ENCODE measurements around the gene KCNN1.
"Not testable (repeated sequence)": the region's sequence is repeated elsewhere in the genome, so short reads cannot be mapped to it uniquely, and the experiment has no call there.

The KCNN1 gene

DNA sequence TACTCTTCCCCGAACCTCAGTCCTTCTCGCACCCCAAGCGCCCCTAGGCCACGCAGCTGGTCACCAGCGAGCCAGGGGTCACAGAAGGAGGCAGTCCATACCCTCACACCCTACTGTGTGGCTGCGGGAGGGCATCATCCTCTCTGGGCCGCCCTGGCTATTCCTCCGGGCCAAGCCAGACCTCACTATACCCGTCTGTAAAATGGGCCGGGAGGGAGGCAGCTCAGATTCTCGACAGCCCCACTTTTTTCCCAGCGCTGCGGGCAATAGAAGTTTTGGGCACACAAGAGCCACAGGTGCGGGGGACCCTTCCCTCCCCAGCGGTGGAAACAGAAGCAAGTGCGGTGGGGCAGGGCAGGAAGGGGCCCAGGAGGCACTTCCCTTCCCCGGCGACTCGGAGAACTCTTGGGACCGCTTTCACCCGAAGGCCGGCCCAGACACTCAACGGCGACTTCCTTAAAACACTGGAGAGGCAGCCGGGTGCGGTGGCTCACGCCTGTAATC lies 35.5 kb downstream of the KCNN1 start:
- TF ChIP-seq, protein P1, sequence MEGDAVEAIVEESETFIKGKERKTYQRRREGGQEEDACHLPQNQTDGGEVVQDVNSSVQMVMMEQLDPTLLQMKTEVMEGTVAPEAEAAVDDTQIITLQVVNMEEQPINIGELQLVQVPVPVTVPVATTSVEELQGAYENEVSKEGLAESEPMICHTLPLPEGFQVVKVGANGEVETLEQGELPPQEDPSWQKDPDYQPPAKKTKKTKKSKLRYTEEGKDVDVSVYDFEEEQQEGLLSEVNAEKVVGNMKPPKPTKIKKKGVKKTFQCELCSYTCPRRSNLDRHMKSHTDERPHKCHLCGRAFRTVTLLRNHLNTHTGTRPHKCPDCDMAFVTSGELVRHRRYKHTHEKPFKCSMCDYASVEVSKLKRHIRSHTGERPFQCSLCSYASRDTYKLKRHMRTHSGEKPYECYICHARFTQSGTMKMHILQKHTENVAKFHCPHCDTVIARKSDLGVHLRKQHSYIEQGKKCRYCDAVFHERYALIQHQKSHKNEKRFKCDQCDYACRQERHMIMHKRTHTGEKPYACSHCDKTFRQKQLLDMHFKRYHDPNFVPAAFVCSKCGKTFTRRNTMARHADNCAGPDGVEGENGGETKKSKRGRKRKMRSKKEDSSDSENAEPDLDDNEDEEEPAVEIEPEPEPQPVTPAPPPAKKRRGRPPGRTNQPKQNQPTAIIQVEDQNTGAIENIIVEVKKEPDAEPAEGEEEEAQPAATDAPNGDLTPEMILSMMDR (IDR thresholded peaks at IDR 0.05; ENCODE audit: insufficient read depth, low read depth, low read length, missing control alignments), result no peak
- H3K4me3 ChIP-seq (ENCODE audit: low read depth, low read length), result peak overlapping the region; percentile 88
- peak; percentile 45 for DNase-seq (ENCODE audit: low read depth)

DNA sequence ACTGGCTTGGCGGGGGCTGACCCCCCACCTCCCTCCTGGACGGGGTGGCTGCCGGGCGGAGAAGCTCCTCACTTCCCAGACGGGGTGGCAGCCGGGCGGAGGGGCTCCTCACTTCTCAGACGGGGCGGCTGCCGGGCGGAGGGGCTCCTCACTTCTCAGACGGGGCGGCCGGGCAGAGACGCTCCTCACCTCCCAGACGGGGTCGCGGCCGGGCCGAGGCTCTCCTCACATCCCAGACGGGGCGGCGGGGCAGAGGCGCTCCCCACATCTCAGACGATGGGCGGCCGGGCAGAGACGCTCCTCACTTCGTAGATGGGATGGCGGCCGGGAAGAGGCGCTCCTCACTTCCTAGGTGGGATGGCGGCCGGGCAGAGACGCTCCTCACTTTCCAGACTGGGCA lies 38.8 kb downstream of the KCNN1 start:
- H3K4me3 ChIP-seq (ENCODE audit: low read depth, low read length); DNase-seq (ENCODE audit: low read depth): not testable (repeated sequence)

DNA sequence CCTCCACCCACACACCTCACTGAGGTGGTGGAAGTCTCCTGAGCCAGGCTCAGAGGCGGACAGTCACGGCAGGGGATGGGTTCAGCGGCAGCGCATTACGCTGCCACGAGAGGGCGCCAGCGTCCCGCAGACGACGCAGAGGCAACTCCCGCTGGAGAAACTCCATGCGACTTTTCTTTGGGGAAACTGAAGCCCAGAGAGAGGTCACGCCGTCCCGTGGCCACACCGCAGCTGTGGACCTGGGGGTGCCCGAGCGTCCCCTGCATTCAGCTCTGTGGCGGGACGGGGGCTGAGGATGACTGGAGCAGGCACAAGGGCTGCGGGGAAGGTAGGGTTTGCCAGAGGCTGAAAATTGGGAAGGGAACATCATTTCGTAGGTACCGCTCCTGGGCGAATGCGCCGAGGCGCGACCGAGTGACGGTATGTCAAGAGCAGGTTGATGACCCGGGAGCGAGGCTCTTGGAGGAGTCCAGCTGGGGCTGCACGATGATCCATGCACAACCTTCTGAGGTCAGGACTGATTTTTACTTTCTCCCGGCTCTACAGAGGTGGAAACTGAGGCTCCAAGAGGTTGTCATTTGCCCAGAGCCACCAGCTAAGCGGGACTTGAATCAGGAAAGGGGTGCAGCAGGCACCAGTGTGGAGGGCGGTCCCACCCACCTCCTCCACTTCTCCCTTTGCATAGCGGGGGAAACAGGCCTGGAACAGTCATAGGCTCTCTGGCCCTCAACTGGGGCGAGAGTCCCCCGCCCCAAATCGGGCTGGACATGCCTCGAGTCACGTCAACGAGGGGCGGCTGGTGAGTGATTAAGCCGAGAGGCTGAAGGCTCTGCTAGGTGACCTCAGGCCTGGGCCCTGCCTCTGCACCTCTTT lies 40.4 kb downstream of the KCNN1 start:
- H3K4me3 ChIP-seq (ENCODE audit: low read depth, low read length), result peak overlapping the region; percentile 16
- peak; percentile 83 for DNase-seq (ENCODE audit: low read depth)
- TF ChIP-seq, protein P1 (IDR thresholded peaks at IDR 0.05; ENCODE audit: insufficient read depth, low read depth, low read length, missing control alignments), result peak; percentile 97

DNA sequence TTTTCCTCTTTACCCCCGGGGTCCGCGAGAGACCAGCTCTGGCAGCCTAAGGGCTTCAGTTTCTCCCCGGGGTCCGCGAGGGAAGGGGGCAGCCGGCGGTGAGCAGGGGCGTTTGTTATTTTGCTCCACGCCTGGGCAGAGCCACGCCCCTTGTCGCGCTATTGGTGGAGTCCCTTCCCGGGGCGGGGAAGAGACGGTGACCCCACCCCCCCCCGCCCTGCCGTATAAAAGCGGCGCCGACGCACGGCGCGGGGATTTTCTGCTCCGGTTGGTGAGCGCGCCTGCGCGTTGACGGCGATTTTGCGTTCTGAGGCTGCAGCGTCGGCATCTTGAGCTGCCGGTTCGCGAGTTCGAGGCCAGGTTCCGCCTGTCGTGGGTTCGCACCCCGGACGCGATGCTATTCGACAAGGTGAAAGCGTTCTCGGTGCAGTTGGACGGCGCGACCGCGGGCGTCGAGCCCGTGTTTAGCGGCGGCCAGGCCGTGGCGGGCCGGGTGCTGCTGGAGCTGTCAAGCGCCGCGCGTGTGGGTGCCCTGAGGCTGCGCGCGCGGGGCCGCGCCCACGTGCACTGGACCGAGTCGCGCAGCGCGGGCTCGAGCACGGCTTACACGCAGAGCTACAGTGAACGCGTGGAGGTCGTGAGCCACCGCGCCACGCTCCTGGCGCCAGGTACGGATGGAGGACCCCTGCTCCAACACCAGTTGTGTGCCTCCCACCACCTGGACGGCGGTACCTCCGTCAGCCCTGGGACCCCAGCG lies 41.2 kb downstream of the KCNN1 start, which contains the start of gene ARRDC2:
Gene ARRDC2, plus strand, starts transcription at position 254 of the 757 bp plus-strand sequence. Its CDS starts 141 bp downstream, at position 395.
- TF ChIP-seq, protein P1 (IDR thresholded peaks at IDR 0.05; ENCODE audit: insufficient read depth, low read depth, low read length, missing control alignments), result no peak
- H3K4me3 ChIP-seq (ENCODE audit: low read depth, low read length), result peak within 1 kb of the TSS; percentile 37
- peak; percentile 90 for DNase-seq (ENCODE audit: low read depth)

DNA sequence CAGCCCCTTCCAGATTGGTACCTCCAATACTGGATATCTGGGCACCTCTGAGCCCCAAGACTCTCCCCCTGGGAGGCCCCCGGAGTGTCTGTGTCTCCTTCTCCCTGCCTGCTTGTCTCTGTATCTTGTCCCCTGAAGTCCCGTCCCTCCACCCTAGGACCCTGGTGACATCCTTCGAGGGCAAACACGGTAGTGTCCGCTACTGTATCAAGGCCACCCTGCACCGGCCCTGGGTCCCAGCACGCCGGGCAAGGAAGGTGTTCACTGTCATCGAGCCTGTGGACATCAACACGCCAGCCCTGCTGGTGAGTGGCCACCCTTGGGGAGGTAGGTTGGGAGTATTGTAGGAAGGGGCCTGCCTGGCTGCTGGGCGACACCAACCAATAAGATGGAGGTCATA lies 41.9 kb downstream of the KCNN1 start:
- H3K4me3 ChIP-seq (ENCODE audit: low read depth, low read length), result no peak overlapping the region
- TF ChIP-seq, protein P1 (IDR thresholded peaks at IDR 0.05; ENCODE audit: insufficient read depth, low read depth, low read length, missing control alignments), result no peak
- DNase-seq (ENCODE audit: low read depth), result no peak

DNA sequence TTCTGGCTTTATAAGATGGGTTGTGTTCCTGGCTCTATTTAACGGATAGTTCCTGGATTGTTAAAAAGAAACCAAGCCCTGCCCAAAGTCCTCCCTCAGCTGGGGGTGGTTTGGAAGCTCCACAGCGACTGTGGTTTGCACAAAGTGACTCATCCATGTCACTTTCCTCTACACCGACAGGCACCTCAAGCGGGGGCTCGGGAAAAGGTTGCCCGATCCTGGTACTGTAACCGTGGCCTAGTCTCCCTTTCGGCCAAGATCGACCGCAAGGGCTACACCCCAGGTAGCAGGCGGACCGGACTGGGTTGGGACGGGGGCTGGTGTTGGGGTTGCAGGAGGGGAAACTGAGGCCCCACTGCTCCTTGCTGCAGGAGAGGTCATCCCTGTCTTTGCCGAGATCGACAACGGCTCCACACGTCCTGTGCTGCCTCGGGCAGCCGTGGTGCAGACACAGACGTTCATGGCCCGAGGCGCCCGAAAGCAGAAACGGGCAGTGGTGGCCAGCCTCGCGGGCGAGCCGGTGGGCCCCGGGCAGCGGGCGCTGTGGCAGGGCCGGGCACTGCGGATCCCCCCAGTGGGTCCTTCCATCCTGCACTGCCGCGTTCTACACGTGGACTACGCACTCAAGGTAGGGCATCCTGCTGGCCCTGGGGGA lies 42.6 kb downstream of the KCNN1 start:
- no peak overlapping the region for H3K4me3 ChIP-seq (ENCODE audit: low read depth, low read length)
- TF ChIP-seq, protein P1 (IDR thresholded peaks at IDR 0.05; ENCODE audit: insufficient read depth, low read depth, low read length, missing control alignments), result no peak
- DNase-seq (ENCODE audit: low read depth), result no peak

DNA sequence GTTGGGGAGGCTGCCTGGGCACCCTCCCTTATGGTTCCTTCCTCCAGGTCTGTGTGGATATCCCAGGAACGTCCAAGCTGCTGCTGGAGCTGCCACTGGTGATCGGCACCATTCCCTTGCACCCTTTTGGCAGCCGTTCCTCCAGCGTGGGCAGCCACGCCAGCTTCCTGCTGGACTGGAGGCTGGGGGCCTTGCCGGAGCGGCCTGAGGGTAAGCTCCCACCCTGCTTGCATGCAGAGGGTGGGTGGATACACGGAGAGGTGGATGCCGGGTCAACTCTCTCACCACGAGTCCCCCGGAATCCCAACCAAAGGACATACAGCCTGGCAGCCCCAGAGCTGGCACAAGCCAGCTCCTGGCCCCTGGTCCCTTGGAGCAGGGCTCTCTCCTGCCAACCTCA lies 43.2 kb downstream of the KCNN1 start:
- TF ChIP-seq, protein P1 (IDR thresholded peaks at IDR 0.05; ENCODE audit: insufficient read depth, low read depth, low read length, missing control alignments), result no peak
- no peak for DNase-seq (ENCODE audit: low read depth)
- no peak overlapping the region for H3K4me3 ChIP-seq (ENCODE audit: low read depth, low read length)
